HFF-Myc (cell line): ENCODE measurements around the gene PSMC3IP.

Source experiments
- DNase-seq: peaks from one replicate; pipeline ENCODE4 v3.0.0-alpha.2; 2011; ENCODE audit warnings: low read depth; ENCODE audit errors: extremely low read depth
- H3K4me3 ChIP-seq: replicated peaks from 2 replicates; pipeline ENCODE4 v1.5.1; 2011; ENCODE audit warnings: low read depth, mild to moderate bottlenecking, control low read depth, low read length
- CTCF ChIP-seq: IDR thresholded peaks from 2 replicates; pipeline ENCODE4 v1.5.1; 2012; ENCODE audit warnings: mild to moderate bottlenecking, low read depth, low read length, control low read depth; ENCODE audit errors: missing control alignments

Gene PSMC3IP

GRCh38 chr17:42565523-42566214 is 11.9 kb downstream of the PSMC3IP start:
- no peak overlapping the region for H3K4me3 ChIP-seq
- no peak for TF ChIP-seq CTCF
- no peak for DNase-seq

- no peak for DNase-seq
- no peak overlapping the region for H3K4me3 ChIP-seq
- TF ChIP-seq CTCF: no peak
These were observed 12.6 kb downstream of the PSMC3IP start for GRCh38 chr17:42564815-42565522.

- H3K4me3 ChIP-seq: peak overlapping the region; percentile 99
These were observed 13.6 kb downstream of the PSMC3IP start for GRCh38 chr17:42563950-42564349.

DNA sequence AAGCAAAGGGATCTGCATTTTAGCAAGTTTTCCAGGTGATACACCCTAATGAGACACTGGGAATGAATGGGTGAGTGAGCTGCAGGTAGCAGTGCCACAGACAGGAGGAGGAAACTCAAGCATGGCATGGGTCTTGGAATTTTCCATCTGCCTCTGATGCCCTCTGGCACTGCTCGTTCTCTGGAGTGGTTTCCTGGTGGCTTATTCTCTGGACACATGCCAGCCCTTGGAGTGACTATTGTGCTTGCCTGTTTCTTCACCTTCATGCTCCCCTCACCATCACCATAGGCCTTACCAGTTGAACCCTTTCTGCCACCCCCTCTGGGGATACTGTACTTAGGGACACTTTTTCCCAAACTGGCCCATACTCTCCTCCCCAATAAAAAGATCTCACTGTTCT is 14.0 kb downstream of the PSMC3IP start:
- no peak for TF ChIP-seq CTCF
- peak overlapping the region; percentile 99 for H3K4me3 ChIP-seq
- DNase-seq: no peak

More at GRCh38 chr17:42563950-42564349, 13.6 kb downstream of the PSMC3IP start:
- no peak for TF ChIP-seq CTCF
- no peak for DNase-seq

GRCh38 chr17:42563143-42563509 is 14.4 kb downstream of the PSMC3IP start:
- peak overlapping the region; percentile 99 for H3K4me3 ChIP-seq
- TF ChIP-seq CTCF: no peak
- DNase-seq: no peak

DNA sequence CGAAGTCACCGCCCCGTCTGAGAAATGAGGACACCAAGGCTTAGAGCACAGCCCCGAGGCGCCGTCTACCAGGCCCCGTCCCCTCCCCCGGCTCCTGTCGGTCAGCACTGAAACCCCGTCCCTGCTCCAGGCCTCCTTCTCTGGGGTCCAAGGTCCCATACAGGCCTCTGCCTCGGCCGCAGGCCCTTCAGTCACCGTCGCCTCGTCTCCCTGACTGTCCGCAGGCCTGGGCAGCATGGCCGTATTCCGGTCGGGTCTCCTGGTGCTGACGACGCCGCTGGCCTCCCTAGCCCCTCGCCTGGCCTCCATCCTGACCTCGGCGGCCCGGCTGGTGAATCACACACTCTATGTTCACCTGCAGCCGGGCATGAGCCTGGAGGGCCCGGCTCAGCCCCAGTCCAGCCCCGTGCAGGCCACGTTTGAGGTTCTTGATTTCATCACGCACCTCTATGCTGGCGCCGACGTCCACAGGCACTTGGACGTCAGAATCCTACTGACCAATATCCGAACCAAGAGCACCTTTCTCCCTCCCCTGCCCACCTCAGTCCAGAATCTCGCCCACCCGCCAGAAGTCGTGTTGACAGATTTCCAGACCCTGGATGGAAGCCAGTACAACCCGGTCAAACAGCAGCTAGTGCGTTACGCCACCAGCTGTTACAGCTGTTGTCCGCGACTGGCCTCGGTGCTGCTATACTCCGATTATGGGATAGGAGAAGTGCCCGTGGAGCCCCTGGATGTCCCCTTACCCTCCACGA is 15.0 kb downstream of the PSMC3IP start:
- no peak for TF ChIP-seq CTCF
- peak overlapping the region; percentile 99 for H3K4me3 ChIP-seq
- no peak for DNase-seq
